Caco-2 (cell line): ENCODE results near the gene ADCY4. TPM values are rescaled to one million over a fixed set of nuclear protein-coding genes. Genes with fewer than 3 reads are reported as not detected.
"Not testable (repeated sequence)": the region's sequence is repeated elsewhere in the genome, so short reads cannot be mapped to it uniquely, and the experiment has no call there.

ENCODE experiments used
- BruUV-seq: library from RNA; stranded (reverse); fragments of 400-500 nt; replicated peaks from 2 replicates; lab custom pipeline; 2021; lab: Mats Ljungman, UMichigan
- CTCF ChIA-PET: fragments of 300-600 bp; sonication (Branson Sonifier 250); formaldehyde crosslinking; loops from one replicate; lab custom pipeline; 2022; ENCODE audit warnings: antibody characterized with exemption; lab: Charles Lee
- POLR2A ChIA-PET: fragments of 300-600 bp; sonication (Branson Sonifier 250); formaldehyde crosslinking; loops from one replicate; lab custom pipeline; 2022; ENCODE audit warnings: antibody characterized with exemption; lab: Charles Lee
- DNase-seq, 2 experiments: peaks; one replicate each; pipeline versions ENCODE4 v3.0.0 to v3.0.0-alpha.2; 2020 to 2022
- H3K27me3 ChIP-seq: replicated peaks from 2 replicates; pipeline ENCODE4 v1.6.0; 2011; ENCODE audit warnings: low read length; ENCODE audit not compliant: control insufficient read depth, insufficient read depth
- H3K36me3 ChIP-seq: 2 replicates; pipeline ENCODE4 v1.5.1; 2011; ENCODE audit warnings: low read length; ENCODE audit not compliant: control insufficient read depth, insufficient read depth
- H3K4me1 ChIP-seq: fragments of 250-450 bp; sonication (Bioruptor Pico); 2 replicates; pipeline ENCODE4 v1.5.1; 2020; ENCODE audit warnings: mild to moderate bottlenecking
- H3K4me3 ChIP-seq: 2 replicates; pipeline ENCODE4 v1.5.1; 2011; ENCODE audit warnings: low read depth, mild to moderate bottlenecking, control low read depth, low read length
- H3K9me3 ChIP-seq: fragments of 250-450 bp; sonication (Bioruptor Pico); 2 replicates; pipeline ENCODE4 v1.5.1; 2020; ENCODE audit warnings: mild to moderate bottlenecking, moderate library complexity
- H3K27ac Mint-ChIP-seq: one replicate; pipeline ENCODE4 v1.8.0; 2022; ENCODE audit warnings: mixed read lengths; ENCODE audit not compliant: unreplicated experiment
- H3K27me3 Mint-ChIP-seq: one replicate; pipeline ENCODE4 v1.8.0; 2022; ENCODE audit warnings: mixed read lengths; ENCODE audit not compliant: insufficient read depth, unreplicated experiment
- H3K36me3 Mint-ChIP-seq: one replicate; pipeline ENCODE4 v1.8.0; 2022; ENCODE audit warnings: mild to moderate bottlenecking, mixed read lengths; ENCODE audit not compliant: insufficient read depth, unreplicated experiment
- H3K4me1 Mint-ChIP-seq: one replicate; pipeline ENCODE4 v1.8.0; 2022; ENCODE audit warnings: low read depth, mixed read lengths; ENCODE audit not compliant: unreplicated experiment
- H3K4me3 Mint-ChIP-seq: one replicate; pipeline ENCODE4 v1.8.0; 2022; ENCODE audit warnings: mild to moderate bottlenecking, moderate library complexity, mixed read lengths; ENCODE audit not compliant: unreplicated experiment
- H3K9me3 Mint-ChIP-seq: one replicate; pipeline ENCODE4 v1.8.0; 2022; ENCODE audit warnings: mixed read lengths; ENCODE audit not compliant: unreplicated experiment
- CTCF ChIP-seq, 2 experiments: fragments of 200-600 bp in 1 of 2; IDR thresholded peaks; 1 replicate in 1 of 2; 2 replicates in 1 of 2; pipeline versions ENCODE4 v1.5.1 to v1.8.0; 2011 to 2022; ENCODE audit warnings: antibody characterized with exemption in 1 of 2, control low read depth in 1 of 2, inconsistent platforms in 1 of 2, low read depth in 1 of 2, low read length in 1 of 2, mild to moderate bottlenecking in 1 of 2, moderate library complexity in 1 of 2; ENCODE audit not compliant: insufficient read depth in 1 of 2, severe bottlenecking in 1 of 2, unreplicated experiment in 1 of 2
- intact Hi-C: fragments of 100-400 bp; cut with micrococcal nuclease; formaldehyde crosslinking; loops from one replicate; pipeline ENCODE4 v1.10.0; 2022; ENCODE audit not compliant: unreplicated experiment
- total RNA-seq: library from RNA; stranded (reverse); gene quantifications from 2 replicates; pipeline ENCODE4 v1.2.3, GENCODE V29; 2022

The ADCY4 gene
- total RNA-seq, 1 experiment from 2014 or later = 0.57 TPM

DNA sequence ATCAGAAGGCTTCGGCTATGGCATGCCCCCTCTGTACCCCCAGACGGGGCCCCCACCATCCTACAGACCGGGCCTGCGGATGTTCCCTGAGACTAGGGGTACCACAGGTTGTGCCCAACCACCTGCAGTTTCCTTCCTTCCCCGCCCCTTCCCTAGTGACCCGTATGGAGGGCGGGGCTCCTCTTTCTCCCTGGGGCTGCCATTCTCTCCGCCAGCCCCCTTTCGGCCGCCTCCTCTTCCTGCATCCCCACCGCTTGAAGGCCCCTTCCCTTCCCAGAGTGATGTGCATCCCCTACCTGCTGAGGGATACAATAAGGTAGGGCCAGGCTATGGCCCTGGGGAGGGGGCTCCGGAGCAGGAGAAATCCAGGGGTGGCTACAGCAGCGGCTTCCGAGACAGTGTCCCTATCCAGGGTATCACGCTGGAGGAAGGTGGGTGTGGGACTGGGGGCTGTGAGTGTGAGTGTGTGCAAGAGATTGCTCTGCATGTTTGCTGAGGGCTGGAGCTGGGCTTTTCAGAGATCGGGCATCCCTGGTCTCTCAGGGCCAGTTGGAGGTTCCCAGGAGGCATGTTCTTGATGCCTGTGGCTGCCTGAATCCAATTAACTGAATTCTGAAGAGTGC, 41.7 kb upstream of the ADCY4 start:
- H3K9me3 Mint-ChIP-seq = no peaks in the 10 kb centered on the region
- H3K27ac Mint-ChIP-seq = no peak overlapping the region
- ChIA-PET CTCF (interaction anchor here (0.9 kb wide), 1 partner anchor 55 kb away, joined by 4 read pairs; no protein-coding TSS in a partner anchor), POLR2A (no interaction called here)
- Histone ChIP-seq H3K27me3 (no peaks in the 10 kb centered on the region), H3K36me3 (no peaks in the 10 kb centered on the region), H3K4me1 (no peaks in the 10 kb centered on the region), H3K9me3 (no peaks in the 10 kb centered on the region), H3K4me3 (no peak overlapping the region)
- no peaks in the 10 kb centered on the region for H3K27me3 Mint-ChIP-seq
- BruUV-seq = no TSS peak
- TF ChIP-seq CTCF (IDR thresholded peaks at IDR 0.05; ENCODE audit: insufficient read depth in 1 of 2, low read depth in 1 of 2, low read length in 1 of 2, severe bottlenecking in 1 of 2, unreplicated experiment in 1 of 2) = no peak
- no peak overlapping the region for H3K4me3 Mint-ChIP-seq
- no peaks in the 10 kb centered on the region for H3K36me3 Mint-ChIP-seq
- no peak for DNase-seq
- H3K4me1 Mint-ChIP-seq = no peaks in the 10 kb centered on the region
- intact Hi-C loops = no loop called here

GRCh38 chr14:24372701-24373416, 38.0 kb upstream of the ADCY4 start:
- Mint-ChIP-seq H3K27ac (no peak overlapping the region), H3K36me3 (no peaks in the 10 kb centered on the region), H3K27me3 (no peaks in the 10 kb centered on the region), H3K9me3 (no peaks in the 10 kb centered on the region), H3K4me1 (no peaks in the 10 kb centered on the region), H3K4me3 (no peak overlapping the region)
- DNase-seq = no peak
- TF ChIP-seq CTCF (IDR thresholded peaks at IDR 0.05; ENCODE audit: insufficient read depth in 1 of 2, low read depth in 1 of 2, low read length in 1 of 2, severe bottlenecking in 1 of 2, unreplicated experiment in 1 of 2) = no peak
- BruUV-seq = no TSS peak
- ChIA-PET POLR2A (no interaction called here), CTCF (interaction anchor here (1.6 to 3.6 kb wide), 2 partner anchors 10 to 59 kb away, joined by 5 to 14 read pairs; no protein-coding TSS in a partner anchor)
- no peaks in the 10 kb centered on the region for H3K27me3 ChIP-seq
- intact Hi-C loops = no loop called here
- no peak overlapping the region for H3K4me3 ChIP-seq
- no peaks in the 10 kb centered on the region for H3K36me3 ChIP-seq
- H3K9me3 ChIP-seq = no peaks in the 10 kb centered on the region
- no peaks in the 10 kb centered on the region for H3K4me1 ChIP-seq

- H3K27me3 Mint-ChIP-seq, H3K4me3 ChIP-seq, H3K4me1 Mint-ChIP-seq, H3K4me1 ChIP-seq, H3K27ac Mint-ChIP-seq, POLR2A ChIA-PET, DNase-seq, H3K9me3 ChIP-seq, H3K27me3 ChIP-seq, intact Hi-C loops, H3K36me3 Mint-ChIP-seq, BruUV-seq, H3K9me3 Mint-ChIP-seq, H3K4me3 Mint-ChIP-seq, H3K36me3 ChIP-seq: not testable (repeated sequence)
- CTCF ChIA-PET = interaction anchor here (1.4 to 3.6 kb wide), 2 partner anchors 25 to 60 kb away, joined by 6 to 14 read pairs; no protein-coding TSS in a partner anchor
Measured at GRCh38 chr14:24371605-24372004, 36.7 kb upstream of the ADCY4 start.
